ENCODE measurements around the gene CD1C.

Gene CD1C

DNA sequence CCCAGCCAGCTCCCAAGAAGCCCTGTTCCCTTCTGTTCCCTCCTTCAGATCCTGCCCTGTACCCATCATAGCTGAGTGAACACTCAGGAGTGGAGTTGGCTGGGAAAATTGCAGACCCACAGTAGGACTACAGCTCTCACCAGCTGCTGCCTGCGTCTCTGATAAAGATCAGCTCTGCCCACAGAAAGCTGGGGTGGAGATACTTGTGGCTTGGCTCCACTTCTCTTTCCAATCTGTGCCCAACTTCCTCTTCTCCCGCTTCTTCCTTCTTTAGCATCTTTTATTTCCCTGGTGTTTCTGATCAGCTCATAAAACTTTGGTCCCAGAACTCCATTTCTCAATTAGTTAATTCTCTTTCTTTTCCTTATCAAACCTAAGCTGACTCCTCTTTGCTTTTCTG lies 41.0 kb upstream of the CD1C start:
- TF ChIP-seq EZH2 (IDR thresholded peaks at IDR 0.05; ENCODE audit: borderline replicate concordance, low read depth, low read length, severe bottlenecking), result no peak
- TF ChIP-seq, protein P1, sequence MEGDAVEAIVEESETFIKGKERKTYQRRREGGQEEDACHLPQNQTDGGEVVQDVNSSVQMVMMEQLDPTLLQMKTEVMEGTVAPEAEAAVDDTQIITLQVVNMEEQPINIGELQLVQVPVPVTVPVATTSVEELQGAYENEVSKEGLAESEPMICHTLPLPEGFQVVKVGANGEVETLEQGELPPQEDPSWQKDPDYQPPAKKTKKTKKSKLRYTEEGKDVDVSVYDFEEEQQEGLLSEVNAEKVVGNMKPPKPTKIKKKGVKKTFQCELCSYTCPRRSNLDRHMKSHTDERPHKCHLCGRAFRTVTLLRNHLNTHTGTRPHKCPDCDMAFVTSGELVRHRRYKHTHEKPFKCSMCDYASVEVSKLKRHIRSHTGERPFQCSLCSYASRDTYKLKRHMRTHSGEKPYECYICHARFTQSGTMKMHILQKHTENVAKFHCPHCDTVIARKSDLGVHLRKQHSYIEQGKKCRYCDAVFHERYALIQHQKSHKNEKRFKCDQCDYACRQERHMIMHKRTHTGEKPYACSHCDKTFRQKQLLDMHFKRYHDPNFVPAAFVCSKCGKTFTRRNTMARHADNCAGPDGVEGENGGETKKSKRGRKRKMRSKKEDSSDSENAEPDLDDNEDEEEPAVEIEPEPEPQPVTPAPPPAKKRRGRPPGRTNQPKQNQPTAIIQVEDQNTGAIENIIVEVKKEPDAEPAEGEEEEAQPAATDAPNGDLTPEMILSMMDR (IDR thresholded peaks at IDR 0.05; ENCODE audit: borderline replicate concordance, extremely low read depth, low read length, poor library complexity, severe bottlenecking), result no peak
- Histone ChIP-seq H3K27me3 (ENCODE audit: insufficient read depth, low read length, poor library complexity) (no peaks in the 10 kb centered on the region), H3K27ac (ENCODE audit: low read length) (peak overlapping the region; percentile 100), H3K79me2 (ENCODE audit: insufficient read depth, low read length) (peaks cover 47% of the 10 kb centered on the region), H3K36me3 (ENCODE audit: insufficient read depth, low read length) (no peaks in the 10 kb centered on the region), H3K9ac (ENCODE audit: low read depth, low read length) (peak overlapping the region; percentile 63), H2AFZ (ENCODE audit: low read depth, low read length) (no peak overlapping the region), H4K20me1 (ENCODE audit: insufficient read depth, low read length) (no peaks in the 10 kb centered on the region), H3K9me3 (ENCODE audit: insufficient read depth, low read length, severe bottlenecking) (no peaks in the 10 kb centered on the region), H3K4me2 (ENCODE audit: insufficient read depth, low read length) (peak overlapping the region; percentile 55), H3K4me3 (ENCODE audit: low read depth in 1 of 2, low read length in 2 of 2) (peak overlapping the region in 1 of 2 experiments; percentile 37; a peak in 2 of 4 replicates), H3K4me1 (ENCODE audit: insufficient read depth, low read length) (peaks cover 99% of the 10 kb centered on the region)
- peak; percentile 84 for DNase-seq
- ATAC-seq (ENCODE audit: insufficient read depth, low read depth), result peak; percentile 47

- Histone ChIP-seq H4K20me1 (ENCODE audit: insufficient read depth, low read length) (no peaks in the 10 kb centered on the region), H3K27ac (ENCODE audit: low read length) (peak overlapping the region; percentile 100), H3K9ac (ENCODE audit: low read depth, low read length) (peak overlapping the region; percentile 63), H2AFZ (ENCODE audit: low read depth, low read length) (no peak overlapping the region), H3K36me3 (ENCODE audit: insufficient read depth, low read length) (no peaks in the 10 kb centered on the region), H3K79me2 (ENCODE audit: insufficient read depth, low read length) (peaks cover 54% of the 10 kb centered on the region), H3K9me3 (ENCODE audit: insufficient read depth, low read length, severe bottlenecking) (no peaks in the 10 kb centered on the region), H3K4me3 (ENCODE audit: low read depth in 1 of 2, low read length in 2 of 2) (peak overlapping the region in 1 of 2 experiments; percentile 38; a peak in 2 of 4 replicates), H3K27me3 (ENCODE audit: insufficient read depth, low read length, poor library complexity) (no peaks in the 10 kb centered on the region), H3K4me1 (ENCODE audit: insufficient read depth, low read length) (peaks cover 100% of the 10 kb centered on the region), H3K4me2 (ENCODE audit: insufficient read depth, low read length) (peak overlapping the region; percentile 55)
- TF ChIP-seq, protein P1 (IDR thresholded peaks at IDR 0.05; ENCODE audit: borderline replicate concordance, extremely low read depth, low read length, poor library complexity, severe bottlenecking), result no peak
- TF ChIP-seq EZH2 (IDR thresholded peaks at IDR 0.05; ENCODE audit: borderline replicate concordance, low read depth, low read length, severe bottlenecking), result no peak
- ATAC-seq (ENCODE audit: insufficient read depth, low read depth) (no peak), DNase-seq (peak; percentile 21)
Observed at GRCh38 chr1:158249646-158250045, 40.1 kb upstream of the CD1C start.

DNA sequence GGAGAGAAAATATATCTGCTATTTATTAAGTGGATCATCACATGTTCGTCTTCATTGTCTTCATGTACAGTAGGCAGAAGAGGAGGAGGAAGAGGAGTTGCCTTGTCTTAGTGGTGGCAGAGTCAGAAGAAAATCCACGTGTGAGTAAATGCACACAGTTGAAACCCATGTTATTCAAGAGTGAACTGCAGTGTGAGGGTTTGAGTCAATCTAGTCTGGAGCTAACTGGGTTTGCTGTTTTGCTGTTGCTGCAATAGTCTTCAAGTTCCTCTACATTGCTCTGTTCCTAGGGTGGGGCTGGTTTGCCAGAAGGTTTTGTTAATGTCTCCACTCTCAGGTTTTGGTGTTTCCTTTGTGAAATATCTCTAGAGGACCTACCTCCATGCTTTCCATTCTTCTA lies 38.6 kb upstream of the CD1C start:
- Histone ChIP-seq H3K4me1 (ENCODE audit: insufficient read depth, low read length) (peaks cover 100% of the 10 kb centered on the region), H2AFZ (ENCODE audit: low read depth, low read length) (no peak overlapping the region), H3K9me3 (ENCODE audit: insufficient read depth, low read length, severe bottlenecking) (no peaks in the 10 kb centered on the region), H3K4me2 (ENCODE audit: insufficient read depth, low read length) (peak overlapping the region; percentile 17), H4K20me1 (ENCODE audit: insufficient read depth, low read length) (no peaks in the 10 kb centered on the region), H3K9ac (ENCODE audit: low read depth, low read length) (peak overlapping the region; percentile 61), H3K27ac (ENCODE audit: low read length) (peak overlapping the region; percentile 100), H3K36me3 (ENCODE audit: insufficient read depth, low read length) (peaks cover 9% of the 10 kb centered on the region), H3K4me3 (ENCODE audit: low read depth in 1 of 2, low read length in 2 of 2) (no peak overlapping the region; a peak in 1 of 4 replicates), H3K27me3 (ENCODE audit: insufficient read depth, low read length, poor library complexity) (no peaks in the 10 kb centered on the region), H3K79me2 (ENCODE audit: insufficient read depth, low read length) (peaks cover 69% of the 10 kb centered on the region)
- TF ChIP-seq EZH2 (IDR thresholded peaks at IDR 0.05; ENCODE audit: borderline replicate concordance, low read depth, low read length, severe bottlenecking), result no peak
- TF ChIP-seq, protein P1 (IDR thresholded peaks at IDR 0.05; ENCODE audit: borderline replicate concordance, extremely low read depth, low read length, poor library complexity, severe bottlenecking), result no peak
- peak; percentile 0; the same call in 2 of the 3 replicates for ATAC-seq (ENCODE audit: insufficient read depth, low read depth)
- DNase-seq, result peak; percentile 47
